GM21381 (cell line): ENCODE data around the gene NR4A1.
"Not testable (repeated sequence)": the region's sequence is repeated elsewhere in the genome, so short reads cannot be mapped to it uniquely, and the experiment has no call there.

Experiments used
- ATAC-seq: cut with Tn5 transposase; IDR thresholded peaks from one replicate; pipeline ENCODE4 v1.9.1; 2021; ENCODE audit warnings: mild to moderate bottlenecking, moderate library complexity; ENCODE audit not compliant: unreplicated experiment

Gene NR4A1

DNA sequence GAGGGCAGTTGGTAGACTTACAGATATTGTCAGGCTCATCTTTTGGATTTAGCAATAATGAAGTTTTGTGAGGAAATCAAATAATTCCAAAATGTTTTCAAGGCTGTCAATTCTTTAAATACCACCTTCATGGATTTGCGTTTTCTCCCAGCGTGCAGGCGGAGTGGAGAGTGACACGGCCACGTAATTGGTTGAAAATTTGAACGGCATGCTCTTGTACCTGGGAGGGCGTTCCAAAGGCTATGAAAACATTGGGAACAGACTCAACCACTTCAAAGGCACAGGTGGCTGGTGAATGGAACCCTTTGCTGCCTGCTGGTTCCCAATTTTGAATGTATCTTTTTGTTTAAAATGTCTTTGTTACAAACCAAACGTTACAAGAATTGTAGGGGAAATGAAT lies 40.6 kb downstream of the NR4A1 start:
- ATAC-seq: no peak

DNA sequence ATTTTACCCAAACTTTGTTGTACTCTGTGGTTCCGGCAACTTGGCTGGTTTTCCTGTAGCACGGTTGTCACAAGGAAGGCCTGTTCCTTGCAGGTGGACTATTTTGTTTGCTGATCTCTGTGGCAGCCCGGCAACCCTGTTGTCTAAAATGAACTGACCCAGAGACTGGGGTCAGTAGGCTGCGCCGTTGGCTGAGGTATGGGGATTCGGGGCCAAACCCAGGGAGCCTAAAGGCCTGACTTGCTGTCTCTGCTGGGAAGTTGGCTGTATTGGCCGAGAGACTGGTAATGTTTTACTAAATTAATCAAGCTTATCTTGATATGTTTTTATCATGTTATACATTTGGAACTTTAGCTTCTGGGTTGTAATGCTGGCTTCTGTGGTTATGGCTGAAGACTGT lies 42.1 kb downstream of the NR4A1 start:
- ATAC-seq: no peak

DNA sequence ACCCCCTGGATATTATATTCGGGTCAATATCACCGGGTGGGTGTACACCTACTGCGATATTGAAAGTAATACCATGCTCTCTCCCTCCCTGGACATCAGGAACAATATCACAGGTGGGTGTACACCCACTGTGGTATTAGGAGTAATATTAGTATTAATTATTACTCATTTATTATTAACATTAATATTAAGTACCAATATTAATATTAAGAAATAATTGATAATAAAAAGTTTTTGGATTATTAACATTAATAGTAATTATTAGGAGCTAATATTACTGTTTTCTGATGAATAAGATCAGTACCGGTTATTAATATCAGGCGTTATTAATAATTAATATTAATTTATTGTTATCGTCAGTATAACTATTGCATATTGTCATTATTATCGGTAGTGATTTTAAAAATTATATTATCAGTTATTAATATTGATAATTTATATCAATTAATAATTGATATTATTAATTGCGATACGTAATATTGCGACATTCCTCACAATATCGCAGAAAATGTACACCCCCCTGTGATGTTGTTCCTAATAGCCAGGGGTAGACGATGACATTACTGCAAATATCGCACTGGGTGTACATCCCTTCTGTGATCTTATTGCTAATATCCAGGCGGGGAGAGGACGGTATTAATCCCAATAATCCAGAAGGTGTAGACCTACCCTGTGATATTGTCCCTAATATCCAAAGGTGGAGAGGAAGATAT lies 45.2 kb downstream of the NR4A1 start:
- no peak for ATAC-seq

DNA sequence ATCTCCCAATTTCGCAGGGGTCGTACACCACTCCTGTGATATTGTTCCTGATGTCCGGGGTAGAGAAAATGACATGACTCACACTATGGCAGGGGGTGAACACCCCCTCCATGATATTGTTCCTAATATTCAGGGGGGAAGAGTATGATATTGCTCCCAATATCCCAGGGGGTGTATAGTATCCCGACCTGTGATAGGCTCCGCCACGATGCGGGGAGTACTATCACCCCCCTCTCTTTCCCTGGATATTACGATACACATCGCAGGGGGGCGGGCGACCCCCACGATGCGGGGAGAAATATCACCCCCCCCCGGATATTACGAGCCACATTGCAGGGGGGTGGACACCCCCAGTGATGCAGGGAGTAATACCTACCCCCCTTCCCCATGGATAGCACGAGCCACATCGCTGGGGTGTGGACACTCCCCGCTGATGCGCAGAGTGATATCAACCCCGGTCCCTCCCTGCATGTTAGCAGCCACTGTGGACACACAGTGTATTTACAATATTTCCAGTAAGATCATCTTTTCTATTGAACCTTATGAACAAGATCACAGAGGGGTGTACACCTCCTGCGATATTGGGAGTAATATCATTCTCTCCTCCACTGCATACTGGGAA lies 45.9 kb downstream of the NR4A1 start:
- ATAC-seq: no peak

DNA sequence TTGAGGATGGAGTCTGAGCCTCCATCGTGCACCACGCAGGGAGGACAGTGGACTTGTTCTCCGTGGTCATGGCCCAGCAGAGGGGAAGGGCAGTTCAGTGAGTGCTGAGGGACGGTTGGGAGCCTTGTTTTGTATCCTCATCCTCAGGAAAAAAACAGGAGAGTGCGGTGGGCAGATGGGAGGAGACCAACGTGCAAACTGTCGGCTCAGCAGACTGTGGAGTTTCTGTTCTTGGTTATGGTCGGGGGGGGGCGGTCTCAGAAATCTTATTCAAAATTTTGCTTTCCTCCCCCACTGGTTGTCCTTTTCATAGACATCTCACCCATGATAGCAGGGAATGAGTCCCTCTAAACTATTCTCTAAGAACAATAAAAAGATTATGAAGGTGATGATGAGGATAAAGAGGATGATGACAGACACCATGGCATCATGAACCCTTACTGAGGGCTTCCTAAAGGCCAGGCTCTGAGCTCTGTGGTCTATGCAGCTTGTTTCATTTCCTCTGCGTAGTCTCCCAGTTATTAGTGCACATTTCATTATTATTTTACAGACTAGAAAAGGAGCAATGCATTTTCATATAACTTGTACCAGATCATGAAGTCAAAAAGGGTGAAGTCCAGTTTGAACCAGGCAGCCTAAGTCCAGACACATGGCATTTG lies 53.3 kb downstream of the NR4A1 start:
- ATAC-seq: not testable (repeated sequence)
